Left lung (tissue), 10 donors: ENCODE results near the gene EPM2AIP1. TPM values are rescaled to one million over a fixed set of nuclear protein-coding genes. Genes with fewer than 3 reads are reported as not detected.
"Not testable (repeated sequence)": the region's sequence is repeated elsewhere in the genome, so short reads cannot be mapped to it uniquely, and the experiment has no call there.

Experiments used
- ATAC-seq: fragments of 200-7000 bp; cut with Tn5 transposase; one replicate; pipeline ENCODE4 v1.9.1; 2020; ENCODE audit warnings: moderate library complexity
- DNase-seq, 4 donors: peaks; one replicate each; pipeline ENCODE4 v3.0.0-alpha.2; 2013 to 2020
- H3K27ac ChIP-seq, 2 donors: fragments of 200-600 bp; sonication (generic) in 1 of 2; one replicate each; pipeline versions ENCODE4 v1.5.0 to v1.8.0; 2020 to 2021
- H3K27me3 ChIP-seq, 2 donors: fragments of 200-600 bp; sonication (generic) in 1 of 2; one replicate each; pipeline versions ENCODE4 v1.5.0 to v1.8.0; 2020 to 2021
- H3K36me3 ChIP-seq, 2 donors: fragments of 200-600 bp; sonication (generic) in 1 of 2; one replicate each; pipeline versions ENCODE4 v1.5.0 to v1.8.0; 2020 to 2021
- H3K4me1 ChIP-seq, 2 donors: fragments of 200-600 bp; one replicate each; pipeline ENCODE4 v1.8.0; 2021
- H3K4me3 ChIP-seq, 2 donors: fragments of 200-600 bp; sonication (generic) in 1 of 2; one replicate each; pipeline versions ENCODE4 v1.5.0 to v1.8.0; 2020 to 2021; ENCODE audit warnings: mild to moderate bottlenecking in 1 of 2
- H3K9me3 ChIP-seq, 2 donors: fragments of 200-600 bp; sonication (generic) in 1 of 2; one replicate each; pipeline versions ENCODE4 v1.5.0 to v1.8.0; 2020 to 2021
- intact Hi-C, 2 donors: fragments of 100-400 bp; cut with DNase I; formaldehyde crosslinking; loops; one replicate each; pipeline versions ENCODE4 v1.11.2 to v1.14.2; 2022
- polyA plus RNA-seq, 6 donors: library from polyadenylated mRNA; unstranded; fragments of 120-200 nt; gene quantifications; one replicate each; pipeline ENCODE4 v1.2.1, GENCODE V29; 2013; ENCODE audit not compliant: insufficient read length in 6 of 6
- total RNA-seq, 2 donors: library from RNA; stranded (reverse); fragmentation: NEBNext Ultra II Directional; extraction: Animal tissue kit (Norgen Biotek cat#: 25700); gene quantifications; one replicate each; pipeline ENCODE4 v1.2.1, GENCODE V29; 2021
- TF ChIP-seq, protein P1 (sequence below), 2 donors: fragments of 200-600 bp; sonication (generic) in 1 of 2; IDR thresholded peaks; one replicate each; pipeline versions ENCODE4 v1.5.0 to v1.8.0; 2021; ENCODE audit warnings: antibody characterized with exemption in 2 of 2
- donor health status: DM: no; HTN: yes; CAD: no.
- donor health status: DM: no; HTN: no; CAD: no.

The EPM2AIP1 gene
- total and polyA plus RNA-seq, 8 donors = 16.5 to 62.1 (median 57.6) TPM

- H3K4me1 ChIP-seq = peaks cover 0 to 15% of the 10 kb centered on the region in 2 donors
- no peaks in the 10 kb centered on the region for H3K9me3 ChIP-seq
- intact Hi-C loops = no loop called here
- H3K27ac ChIP-seq = no peak overlapping the region
- TF ChIP-seq, protein P1, sequence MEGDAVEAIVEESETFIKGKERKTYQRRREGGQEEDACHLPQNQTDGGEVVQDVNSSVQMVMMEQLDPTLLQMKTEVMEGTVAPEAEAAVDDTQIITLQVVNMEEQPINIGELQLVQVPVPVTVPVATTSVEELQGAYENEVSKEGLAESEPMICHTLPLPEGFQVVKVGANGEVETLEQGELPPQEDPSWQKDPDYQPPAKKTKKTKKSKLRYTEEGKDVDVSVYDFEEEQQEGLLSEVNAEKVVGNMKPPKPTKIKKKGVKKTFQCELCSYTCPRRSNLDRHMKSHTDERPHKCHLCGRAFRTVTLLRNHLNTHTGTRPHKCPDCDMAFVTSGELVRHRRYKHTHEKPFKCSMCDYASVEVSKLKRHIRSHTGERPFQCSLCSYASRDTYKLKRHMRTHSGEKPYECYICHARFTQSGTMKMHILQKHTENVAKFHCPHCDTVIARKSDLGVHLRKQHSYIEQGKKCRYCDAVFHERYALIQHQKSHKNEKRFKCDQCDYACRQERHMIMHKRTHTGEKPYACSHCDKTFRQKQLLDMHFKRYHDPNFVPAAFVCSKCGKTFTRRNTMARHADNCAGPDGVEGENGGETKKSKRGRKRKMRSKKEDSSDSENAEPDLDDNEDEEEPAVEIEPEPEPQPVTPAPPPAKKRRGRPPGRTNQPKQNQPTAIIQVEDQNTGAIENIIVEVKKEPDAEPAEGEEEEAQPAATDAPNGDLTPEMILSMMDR (IDR thresholded peaks at IDR 0.05) = no peak
- ATAC-seq (no peak), DNase-seq (no peak)
- H3K36me3 ChIP-seq = no peaks in the 10 kb centered on the region
- H3K27me3 ChIP-seq = no peaks in the 10 kb centered on the region
- H3K4me3 ChIP-seq = no peak overlapping the region
These were observed 35.9 kb downstream of the EPM2AIP1 start for GRCh38 chr3:36957063-36957462.

- ATAC-seq = no peak
- no peak for DNase-seq
- no peaks in the 10 kb centered on the region for H3K9me3 ChIP-seq
- intact Hi-C loops = no loop called here
- H3K36me3 ChIP-seq = no peaks in the 10 kb centered on the region
- no peak overlapping the region for H3K4me3 ChIP-seq
- TF ChIP-seq, protein P1 (IDR thresholded peaks at IDR 0.05) = no peak
- no peak overlapping the region for H3K27ac ChIP-seq
- peaks cover 0 to 15% of the 10 kb centered on the region in 2 donors for H3K4me1 ChIP-seq
- H3K27me3 ChIP-seq = no peaks in the 10 kb centered on the region
These were observed 36.8 kb downstream of the EPM2AIP1 start for GRCh38 chr3:36956155-36956554.

DNA sequence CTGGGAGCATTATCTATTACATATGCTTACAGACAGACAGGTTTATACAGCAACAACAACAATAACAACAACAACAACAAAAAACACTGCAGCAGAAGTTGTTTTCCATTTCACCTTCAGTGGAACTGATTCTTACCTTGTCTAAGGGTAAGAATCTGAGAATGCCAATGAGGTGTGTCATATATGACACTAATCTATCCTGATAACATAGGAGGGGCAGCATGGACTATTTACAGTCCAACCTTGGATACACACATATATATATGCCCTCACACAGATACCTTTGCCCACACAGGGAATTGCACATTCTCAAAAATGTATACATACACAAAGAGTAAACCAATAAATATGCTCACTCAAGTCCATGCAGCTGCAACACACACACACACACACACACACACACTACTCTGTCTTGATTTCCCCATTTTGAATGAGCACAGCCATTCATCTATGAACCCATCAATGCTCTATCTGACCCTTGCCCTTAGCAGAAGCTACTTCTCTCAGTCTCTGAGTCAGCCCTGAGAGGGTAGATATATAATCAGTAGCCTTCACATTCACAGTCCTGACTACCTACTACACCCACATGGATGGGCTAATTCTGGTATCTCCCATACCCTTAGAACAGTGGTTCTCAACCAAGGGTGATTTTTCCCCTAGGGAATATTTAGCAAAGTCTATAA is 38.3 kb downstream of the EPM2AIP1 start:
- Histone ChIP-seq H3K4me1 (peaks cover 0 to 15% of the 10 kb centered on the region in 2 donors), H3K27ac (no peak overlapping the region), H3K36me3 (no peaks in the 10 kb centered on the region), H3K9me3 (no peaks in the 10 kb centered on the region), H3K27me3 (no peaks in the 10 kb centered on the region), H3K4me3 (no peak overlapping the region)
- DNase-seq (no peak), ATAC-seq (no peak)
- intact Hi-C loops = no loop called here
- TF ChIP-seq, protein P1 (IDR thresholded peaks at IDR 0.05) = no peak

DNA sequence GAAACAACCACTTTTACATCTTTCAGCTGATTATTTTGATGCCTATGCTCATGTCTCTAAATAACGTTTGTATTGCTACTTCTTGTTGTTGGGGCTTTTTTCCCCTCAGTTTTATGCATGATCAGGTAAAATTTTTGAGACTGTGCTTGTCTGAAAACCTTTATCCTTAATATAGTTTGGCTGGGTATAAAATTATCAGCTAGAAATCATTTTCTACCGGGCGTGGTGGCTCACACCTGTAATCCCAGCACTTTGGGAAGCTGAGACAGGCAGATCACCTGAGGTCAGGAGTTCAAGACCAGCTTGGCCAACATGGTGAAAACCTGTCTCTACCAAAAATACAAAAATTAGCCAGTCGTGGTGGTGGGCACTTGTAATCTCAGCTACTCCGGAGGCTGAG is 45.1 kb downstream of the EPM2AIP1 start:
- H3K27ac ChIP-seq, H3K4me3 ChIP-seq, intact Hi-C loops, ATAC-seq, DNase-seq, H3K27me3 ChIP-seq, H3K36me3 ChIP-seq: not testable (repeated sequence)
- Histone ChIP-seq H3K9me3 (peaks cover 0 to 20% of the 10 kb centered on the region in 2 donors), H3K4me1 (peaks cover 4 to 19% of the 10 kb centered on the region in 2 donors)

DNA sequence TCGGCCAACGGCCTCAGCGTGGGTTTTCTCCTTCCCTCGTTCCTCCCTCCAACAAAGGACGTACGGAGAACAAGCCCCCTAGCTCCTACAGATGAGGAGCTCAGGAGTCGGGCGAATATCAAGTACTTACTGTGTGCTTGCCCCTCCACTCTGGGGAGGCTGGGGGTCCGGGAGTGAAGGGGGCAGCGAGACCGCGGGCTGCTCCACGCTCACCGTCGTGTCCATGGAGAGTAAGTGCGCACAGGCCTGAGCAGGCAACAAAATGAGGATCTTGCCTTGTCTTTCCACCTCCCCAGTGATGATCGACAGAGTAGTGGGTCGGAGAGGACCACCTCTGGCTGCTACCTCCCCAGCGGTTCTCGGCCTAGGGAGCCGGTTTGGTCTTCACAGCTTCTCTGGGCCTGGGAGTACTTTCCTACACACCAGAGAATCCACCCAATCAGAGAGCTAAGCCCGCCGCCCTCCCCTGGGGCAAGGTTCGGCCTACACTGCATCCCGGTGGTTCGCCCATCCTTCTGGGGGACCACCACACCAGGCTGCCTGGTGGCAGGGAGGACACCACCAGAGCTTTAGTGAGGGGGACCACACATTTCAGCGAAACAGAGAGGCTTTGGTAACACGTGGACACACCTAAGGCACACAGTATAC is 47.5 kb downstream of the EPM2AIP1 start:
- Histone ChIP-seq H3K36me3 (no peaks in the 10 kb centered on the region), H3K4me1 (peaks cover 17 to 24% of the 10 kb centered on the region in 2 donors), H3K27me3 (no peaks in the 10 kb centered on the region), H3K27ac (peak overlapping the region in 1 of 2 donors; percentile 76), H3K4me3 (peak overlapping the region; percentile 84 to 88), H3K9me3 (peaks cover 0 to 20% of the 10 kb centered on the region in 2 donors)
- TF ChIP-seq, protein P1 (IDR thresholded peaks at IDR 0.05) = no peak
- DNase-seq (no peak), ATAC-seq (no peak)
- intact Hi-C loops = no loop called here
